HCT116 (cell line): ENCODE results near the gene PCSK9. TPM values are rescaled to one million over a fixed set of nuclear protein-coding genes. Genes with fewer than 3 reads are reported as not detected.

Experiments used
- ATAC-seq: fragments of 200-7000 bp; cut with Tn5 transposase; 2 replicates; pipeline ENCODE4 v1.9.1; 2020; ENCODE audit warnings: mild to moderate bottlenecking, moderate library complexity
- BruUV-seq: library from RNA; stranded (reverse); fragments of 400-500 nt; replicated peaks from 2 replicates; lab custom pipeline; 2021; lab: Mats Ljungman, UMichigan
- CTCF ChIA-PET: fragments of 300-600 bp; sonication (Branson Sonifier 250); formaldehyde crosslinking; loops from one replicate; lab custom pipeline; 2021; ENCODE audit warnings: antibody characterized with exemption; lab: Charles Lee
- POLR2A ChIA-PET: fragments of 300-600, 350-600 bp; sonication (Branson Sonifier 250); formaldehyde crosslinking; loops from one replicate; lab custom pipeline; 2021; ENCODE audit warnings: antibody characterized with exemption; lab: Charles Lee
- RAD21 ChIA-PET, 2 experiments: fragments of 300-600 bp; sonication (Branson Sonifier 250); formaldehyde crosslinking; loops; one replicate each; lab custom pipeline; 2023; ENCODE audit warnings: low total read pairs in 2 of 2; ENCODE audit not compliant: uncharacterized antibody in 2 of 2, unreplicated experiment in 2 of 2, low non-redundant PET in 1 of 2; lab: Charles Lee
- DNase-seq: peaks from one replicate; pipeline ENCODE4 v3.0.0-alpha.2; 2010; ENCODE audit warnings: low read depth, low spot score
- H2AFZ ChIP-seq: fragments of 200-600 bp; shearing (Covaris generic), sonication (generic); 2 replicates; pipeline ENCODE4 v1.6.1; 2017; ENCODE audit warnings: low read depth, mixed run types, mixed read lengths, antibody characterized with exemption, low read length; ENCODE audit not compliant: poor library complexity, severe bottlenecking
- H3K27ac ChIP-seq: 2 replicates; pipeline ENCODE4 v1.5.1; 2012; ENCODE audit warnings: low read depth, low read length
- H3K27me3 ChIP-seq: fragments of 200-600 bp; sonication (generic); 2 replicates; pipeline ENCODE4 v1.6.1; 2016; ENCODE audit warnings: mixed run types, low read length, mixed read lengths; ENCODE audit not compliant: insufficient read depth
- H3K36me3 ChIP-seq, 2 experiments: fragments of 200-500 bp in 1 of 2; fragments of 200-600 bp in 1 of 2; sonication (Bioruptor generic) in 1 of 2; sonication (generic) in 1 of 2; 2 replicates each; pipeline versions ENCODE4 v1.5.1 to v1.6.1; 2014 to 2016; ENCODE audit warnings: low read length in 2 of 2, inconsistent platforms in 1 of 2, mixed read lengths in 1 of 2, mixed run types in 1 of 2; ENCODE audit not compliant: insufficient read depth in 2 of 2, control insufficient read depth in 1 of 2
- H3K4me1 ChIP-seq, 2 experiments: fragments of 200-600 bp in 1 of 2; sonication (generic) in 1 of 2; 2 replicates each; pipeline versions ENCODE4 v1.5.1 to v1.6.1; 2012 to 2017; ENCODE audit warnings: low read length in 2 of 2, inconsistent platforms in 1 of 2, mild to moderate bottlenecking in 1 of 2, mixed read lengths in 1 of 2, mixed run types in 1 of 2, moderate library complexity in 1 of 2; ENCODE audit not compliant: insufficient read depth in 2 of 2, control insufficient read depth in 1 of 2
- H3K4me2 ChIP-seq: fragments of 200-600 bp; sonication (generic); 2 replicates; pipeline ENCODE4 v1.6.1; 2017; ENCODE audit warnings: mixed run types, low read length, mixed read lengths
- H3K4me3 ChIP-seq, 2 experiments: fragments of 200-600 bp in 1 of 2; sonication (generic) in 1 of 2; replicated peaks in 1 of 2; 2 replicates each; pipeline ENCODE4 v1.5.1; 2011 to 2016; ENCODE audit warnings: low read length in 2 of 2, control low read depth in 1 of 2, low read depth in 1 of 2, mild to moderate bottlenecking in 1 of 2, mixed read lengths in 1 of 2, mixed run types in 1 of 2
- H3K79me2 ChIP-seq: fragments of 200-600 bp; sonication (generic); 2 replicates; pipeline ENCODE4 v1.6.1; 2017; ENCODE audit warnings: mild to moderate bottlenecking, mixed run types, low read length, moderate library complexity, mixed read lengths; ENCODE audit not compliant: insufficient read depth
- H3K9ac ChIP-seq: fragments of 200-600 bp; sonication (generic); 2 replicates; pipeline ENCODE4 v1.6.1; 2016; ENCODE audit warnings: low read length, mixed read lengths
- H3K9me2 ChIP-seq: fragments of 200-600 bp; sonication (generic), shearing (Covaris generic); 2 replicates; pipeline ENCODE4 v1.6.1; 2017; ENCODE audit warnings: mixed run types, mild to moderate bottlenecking, moderate library complexity; ENCODE audit not compliant: insufficient read depth
- H3K9me3 ChIP-seq, 2 experiments: fragments of 200-500 bp in 1 of 2; fragments of 200-600 bp in 1 of 2; sonication (Bioruptor generic) in 1 of 2; sonication (generic) in 1 of 2; 2 replicates each; pipeline ENCODE4 v1.6.1; 2014 to 2017; ENCODE audit warnings: low read length in 2 of 2, mixed read lengths in 2 of 2, inconsistent platforms in 1 of 2, low read depth in 1 of 2, mild to moderate bottlenecking in 1 of 2, mixed run types in 1 of 2, moderate library complexity in 1 of 2; ENCODE audit not compliant: control insufficient read depth in 1 of 2, insufficient read depth in 1 of 2
- H4K20me1 ChIP-seq: fragments of 200-600 bp; sonication (generic), shearing (Covaris generic); 2 replicates; pipeline ENCODE4 v1.6.1; 2017; ENCODE audit warnings: mixed run types, mild to moderate bottlenecking, moderate library complexity; ENCODE audit not compliant: insufficient read depth
- CBX3 ChIP-seq: IDR thresholded peaks from 2 replicates; pipeline ENCODE4 v1.6.1; 2012; ENCODE audit warnings: low read depth
- CEBPB ChIP-seq: IDR thresholded peaks from 2 replicates; pipeline ENCODE4 v1.6.1; 2012; ENCODE audit warnings: low read depth
- EZH2 ChIP-seq: fragments of 200-600 bp; sonication (generic); IDR thresholded peaks from 2 replicates; pipeline ENCODE4 v1.6.1; 2017; ENCODE audit warnings: antibody characterized with exemption, mixed run types
- EZH2phosphoT487 ChIP-seq: fragments of 200-600 bp; IDR thresholded peaks from 2 replicates; pipeline ENCODE4 v1.6.1; 2018; ENCODE audit warnings: antibody characterized with exemption, borderline replicate concordance
- JUND ChIP-seq: IDR thresholded peaks from 2 replicates; pipeline ENCODE4 v1.6.1; 2012
- POLR2A ChIP-seq: IDR thresholded peaks from 2 replicates; pipeline ENCODE4 v1.7.0; 2011; ENCODE audit warnings: borderline replicate concordance; ENCODE audit not compliant: insufficient read depth, insufficient read length; ENCODE audit errors: extremely low read depth
- POLR2AphosphoS5 ChIP-seq: IDR thresholded peaks from 2 replicates; pipeline ENCODE4 v1.6.1; 2011; ENCODE audit warnings: mild to moderate bottlenecking, low read depth, low read length, moderate library complexity
- RAD21 ChIP-seq: IDR thresholded peaks from 2 replicates; pipeline ENCODE4 v1.6.1; 2012; ENCODE audit warnings: low read depth, mild to moderate bottlenecking
- SP1 ChIP-seq: IDR thresholded peaks from 2 replicates; pipeline ENCODE4 v1.6.1; 2012; ENCODE audit warnings: low read depth
- SRF ChIP-seq: IDR thresholded peaks from 2 replicates; pipeline ENCODE4 v1.6.1; 2012; ENCODE audit warnings: low read depth
- TCF7L2 ChIP-seq: IDR thresholded peaks from 2 replicates; pipeline ENCODE4 v1.7.0; 2011; ENCODE audit warnings: borderline replicate concordance, inconsistent platforms; ENCODE audit not compliant: insufficient read depth, insufficient read length; ENCODE audit errors: extremely low read depth
- YY1 ChIP-seq: IDR thresholded peaks from 2 replicates; pipeline ENCODE4 v1.6.1; 2011; ENCODE audit warnings: low read length, low read depth, moderate library complexity, mild to moderate bottlenecking; ENCODE audit not compliant: insufficient replicate concordance; ENCODE audit errors: extremely low read depth
- ZFX ChIP-seq: fragments of 450-650 bp; IDR thresholded peaks from 2 replicates; pipeline ENCODE4 v1.6.1; 2017
- intact Hi-C: fragments of 100-400 bp; cut with micrococcal nuclease; formaldehyde crosslinking; loops from 2 replicates; pipeline ENCODE4 v1.10.0; 2022
- total RNA-seq: library from RNA; stranded (reverse); gene quantifications from one replicate; pipeline ENCODE4 v1.2.1, GENCODE V29; 2021; ENCODE audit not compliant: unreplicated experiment
- TF ChIP-seq, protein P1 (sequence below): IDR thresholded peaks from 2 replicates; pipeline ENCODE4 v1.6.1; 2012
- TF ChIP-seq, protein P2 (sequence below): IDR thresholded peaks from 2 replicates; pipeline ENCODE4 v1.6.1; 2012; ENCODE audit warnings: low read depth
- TF ChIP-seq, protein P3 (sequence below), 3 experiments: fragments of 200-600 bp in 1 of 3; sonication (generic) in 1 of 3; IDR thresholded peaks in 2 of 3; conservative IDR thresholded peaks in 1 of 3; 2 replicates each; pipeline ENCODE4 v1.5.1; 2012 to 2017; ENCODE audit warnings: low read depth in 2 of 3, low read length in 2 of 3, antibody characterized with exemption in 1 of 3, borderline replicate concordance in 1 of 3, control low read depth in 1 of 3, mild to moderate bottlenecking in 1 of 3, mixed read lengths in 1 of 3, mixed run types in 1 of 3, moderate library complexity in 1 of 3; ENCODE audit not compliant: insufficient read depth in 1 of 3

The PCSK9 gene
- total RNA-seq, 1 experiment from 2014 or later, result 39.6 TPM

DNA sequence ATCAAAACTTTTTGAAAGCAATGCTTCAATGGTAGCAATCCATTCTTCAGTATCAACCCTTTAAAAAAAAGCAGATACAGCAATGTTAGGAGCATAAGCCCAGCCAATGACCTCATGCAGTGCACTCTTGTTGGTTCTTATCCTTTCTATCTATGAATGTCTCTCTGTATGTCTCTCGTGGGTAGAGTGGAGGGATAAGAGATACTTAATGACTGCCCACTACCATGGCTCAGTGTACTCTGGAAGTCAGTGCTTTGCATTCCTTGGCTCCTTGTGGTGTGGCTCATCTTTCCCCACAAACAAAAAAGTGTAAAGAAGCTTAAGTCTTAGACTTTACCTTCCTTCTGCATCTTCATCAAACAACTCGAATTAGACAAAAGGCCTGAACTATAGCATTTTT is 50.3 kb downstream of the PCSK9 start:
- H3K4me3 ChIP-seq, result no peak overlapping the region
- no peaks in the 10 kb centered on the region for H4K20me1 ChIP-seq
- H3K79me2 ChIP-seq, result no peaks in the 10 kb centered on the region
- TF ChIP-seq SP1, result no peak
- TF ChIP-seq CEBPB, result no peak
- no peak for TF ChIP-seq EZH2phosphoT487
- no peak for TF ChIP-seq CBX3
- no peak for TF ChIP-seq EZH2
- TF ChIP-seq, all 23 proteins: peak for 0
- ChIA-PET RAD21 (no interaction called here), CTCF (no interaction called here), POLR2A (no interaction called here)
- Histone ChIP-seq H3K9me2 (no peaks in the 10 kb centered on the region), H2AFZ (no peak overlapping the region), H3K4me1 (no peaks in the 10 kb centered on the region), H3K27me3 (no peaks in the 10 kb centered on the region), H3K4me2 (no peak overlapping the region), H3K9ac (no peak overlapping the region), H3K27ac (no peak overlapping the region), H3K9me3 (no peaks in the 10 kb centered on the region), H3K36me3 (peaks cover 41 to 54% of the 10 kb centered on the region in 2 experiments)
- intact Hi-C loops, result no loop called here
- no peak for ATAC-seq
- no TSS peak for BruUV-seq
- no peak for DNase-seq

DNA sequence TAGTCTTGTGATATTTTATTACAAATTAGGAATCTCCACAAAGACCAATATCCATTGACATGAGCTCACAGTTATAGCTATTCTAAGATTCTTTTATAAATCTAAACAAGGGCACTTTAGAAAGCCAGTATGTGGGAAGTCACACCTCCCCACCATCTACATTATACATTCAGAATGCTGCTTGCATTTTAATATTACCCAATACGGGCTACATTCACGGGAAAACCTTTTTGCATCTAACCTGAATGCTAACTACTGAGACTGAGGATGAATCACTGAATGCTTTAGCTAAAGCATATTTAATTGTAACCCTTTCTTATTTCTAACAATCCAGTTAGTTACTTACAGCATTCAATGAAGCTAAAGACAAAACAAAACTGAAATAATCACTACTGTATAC is 53.1 kb downstream of the PCSK9 start:
- ChIA-PET POLR2A (no interaction called here), CTCF (interaction anchor here (1.2 kb wide), 1 partner anchor 21 kb away, joined by 4 read pairs; no protein-coding TSS in a partner anchor), RAD21 (no interaction called here)
- no peak overlapping the region for H3K9ac ChIP-seq
- H3K9me3 ChIP-seq, result no peaks in the 10 kb centered on the region
- no peak for DNase-seq
- no peak overlapping the region for H3K27ac ChIP-seq
- intact Hi-C loops, result no loop called here
- no peak for ATAC-seq
- no peaks in the 10 kb centered on the region for H3K79me2 ChIP-seq
- peaks cover 42 to 64% of the 10 kb centered on the region in 2 experiments for H3K36me3 ChIP-seq
- H3K9me2 ChIP-seq, result no peaks in the 10 kb centered on the region
- H3K4me2 ChIP-seq, result no peak overlapping the region
- H3K27me3 ChIP-seq, result no peaks in the 10 kb centered on the region
- no peak overlapping the region for H3K4me3 ChIP-seq
- no peaks in the 10 kb centered on the region for H3K4me1 ChIP-seq
- no peaks in the 10 kb centered on the region for H4K20me1 ChIP-seq
- no TSS peak for BruUV-seq
- no peak overlapping the region for H2AFZ ChIP-seq
- no peak for TF ChIP-seq RAD21
- no peak for TF ChIP-seq POLR2AphosphoS5
- no peak for TF ChIP-seq JUND
- TF ChIP-seq TCF7L2, result no peak
- TF ChIP-seq, protein P1, sequence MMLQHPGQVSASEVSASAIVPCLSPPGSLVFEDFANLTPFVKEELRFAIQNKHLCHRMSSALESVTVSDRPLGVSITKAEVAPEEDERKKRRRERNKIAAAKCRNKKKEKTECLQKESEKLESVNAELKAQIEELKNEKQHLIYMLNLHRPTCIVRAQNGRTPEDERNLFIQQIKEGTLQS, result no peak
- TF ChIP-seq, protein P2, sequence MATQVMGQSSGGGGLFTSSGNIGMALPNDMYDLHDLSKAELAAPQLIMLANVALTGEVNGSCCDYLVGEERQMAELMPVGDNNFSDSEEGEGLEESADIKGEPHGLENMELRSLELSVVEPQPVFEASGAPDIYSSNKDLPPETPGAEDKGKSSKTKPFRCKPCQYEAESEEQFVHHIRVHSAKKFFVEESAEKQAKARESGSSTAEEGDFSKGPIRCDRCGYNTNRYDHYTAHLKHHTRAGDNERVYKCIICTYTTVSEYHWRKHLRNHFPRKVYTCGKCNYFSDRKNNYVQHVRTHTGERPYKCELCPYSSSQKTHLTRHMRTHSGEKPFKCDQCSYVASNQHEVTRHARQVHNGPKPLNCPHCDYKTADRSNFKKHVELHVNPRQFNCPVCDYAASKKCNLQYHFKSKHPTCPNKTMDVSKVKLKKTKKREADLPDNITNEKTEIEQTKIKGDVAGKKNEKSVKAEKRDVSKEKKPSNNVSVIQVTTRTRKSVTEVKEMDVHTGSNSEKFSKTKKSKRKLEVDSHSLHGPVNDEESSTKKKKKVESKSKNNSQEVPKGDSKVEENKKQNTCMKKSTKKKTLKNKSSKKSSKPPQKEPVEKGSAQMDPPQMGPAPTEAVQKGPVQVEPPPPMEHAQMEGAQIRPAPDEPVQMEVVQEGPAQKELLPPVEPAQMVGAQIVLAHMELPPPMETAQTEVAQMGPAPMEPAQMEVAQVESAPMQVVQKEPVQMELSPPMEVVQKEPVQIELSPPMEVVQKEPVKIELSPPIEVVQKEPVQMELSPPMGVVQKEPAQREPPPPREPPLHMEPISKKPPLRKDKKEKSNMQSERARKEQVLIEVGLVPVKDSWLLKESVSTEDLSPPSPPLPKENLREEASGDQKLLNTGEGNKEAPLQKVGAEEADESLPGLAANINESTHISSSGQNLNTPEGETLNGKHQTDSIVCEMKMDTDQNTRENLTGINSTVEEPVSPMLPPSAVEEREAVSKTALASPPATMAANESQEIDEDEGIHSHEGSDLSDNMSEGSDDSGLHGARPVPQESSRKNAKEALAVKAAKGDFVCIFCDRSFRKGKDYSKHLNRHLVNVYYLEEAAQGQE, result no peak
- TF ChIP-seq YY1, result no peak
- no peak for TF ChIP-seq SRF
- no peak for TF ChIP-seq ZFX
- no peak for TF ChIP-seq POLR2A
- TF ChIP-seq, protein P3, sequence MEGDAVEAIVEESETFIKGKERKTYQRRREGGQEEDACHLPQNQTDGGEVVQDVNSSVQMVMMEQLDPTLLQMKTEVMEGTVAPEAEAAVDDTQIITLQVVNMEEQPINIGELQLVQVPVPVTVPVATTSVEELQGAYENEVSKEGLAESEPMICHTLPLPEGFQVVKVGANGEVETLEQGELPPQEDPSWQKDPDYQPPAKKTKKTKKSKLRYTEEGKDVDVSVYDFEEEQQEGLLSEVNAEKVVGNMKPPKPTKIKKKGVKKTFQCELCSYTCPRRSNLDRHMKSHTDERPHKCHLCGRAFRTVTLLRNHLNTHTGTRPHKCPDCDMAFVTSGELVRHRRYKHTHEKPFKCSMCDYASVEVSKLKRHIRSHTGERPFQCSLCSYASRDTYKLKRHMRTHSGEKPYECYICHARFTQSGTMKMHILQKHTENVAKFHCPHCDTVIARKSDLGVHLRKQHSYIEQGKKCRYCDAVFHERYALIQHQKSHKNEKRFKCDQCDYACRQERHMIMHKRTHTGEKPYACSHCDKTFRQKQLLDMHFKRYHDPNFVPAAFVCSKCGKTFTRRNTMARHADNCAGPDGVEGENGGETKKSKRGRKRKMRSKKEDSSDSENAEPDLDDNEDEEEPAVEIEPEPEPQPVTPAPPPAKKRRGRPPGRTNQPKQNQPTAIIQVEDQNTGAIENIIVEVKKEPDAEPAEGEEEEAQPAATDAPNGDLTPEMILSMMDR (IDR thresholded peaks at IDR 0.05 in 2 of 3, conservative IDR thresholded peaks at IDR 0.05 in 1 of 3; ENCODE audit: borderline replicate concordance in 1 of 3, insufficient read depth in 1 of 3, low read depth in 2 of 3, low read length in 2 of 3), result no peak
